Osteoblast (primary cell): Measurements from ENCODE around the gene RELB. TPM values are rescaled to one million over a fixed set of nuclear protein-coding genes. Genes with fewer than 3 reads are reported as not detected.

Experiments used
- DNase-seq: peaks from one replicate; pipeline ENCODE4 v3.0.0; 2011; ENCODE audit warnings: low spot score, mixed read lengths; ENCODE audit not compliant: insufficient read length; ENCODE audit errors: missing footprints
- H2AFZ ChIP-seq: 2 replicates; pipeline ENCODE4 v1.6.0; 2011; ENCODE audit warnings: mild to moderate bottlenecking, low read length
- H3K27ac ChIP-seq: 2 replicates; pipeline ENCODE4 v1.5.1; 2011; ENCODE audit warnings: mild to moderate bottlenecking, low read depth, low read length, moderate library complexity
- H3K27me3 ChIP-seq: 2 replicates; pipeline ENCODE4 v1.6.0; 2012; ENCODE audit warnings: mild to moderate bottlenecking, control low read depth, inconsistent platforms, low read length, moderate library complexity; ENCODE audit not compliant: insufficient read depth
- H3K36me3 ChIP-seq: 2 replicates; pipeline ENCODE4 v1.5.1; 2011; ENCODE audit warnings: mild to moderate bottlenecking, low read length, control low read depth, moderate library complexity; ENCODE audit not compliant: insufficient read depth
- H3K4me1 ChIP-seq: 2 replicates; pipeline ENCODE4 v1.5.1; 2011; ENCODE audit warnings: mild to moderate bottlenecking, low read length, control low read depth, moderate library complexity; ENCODE audit not compliant: insufficient read depth
- H3K4me2 ChIP-seq: 2 replicates; pipeline ENCODE4 v1.6.0; 2011; ENCODE audit warnings: mild to moderate bottlenecking, low read length; ENCODE audit not compliant: insufficient read depth
- H3K4me3 ChIP-seq: fragments of 200-600 bp; sonication (generic); 3 replicates; pipeline ENCODE4 v1.5.1; 2012; ENCODE audit warnings: mild to moderate bottlenecking, low read length, inconsistent platforms; ENCODE audit not compliant: insufficient read depth
- H3K79me2 ChIP-seq: 2 replicates; pipeline ENCODE4 v1.6.0; 2012; ENCODE audit warnings: mild to moderate bottlenecking, low read length, control low read depth, inconsistent platforms; ENCODE audit not compliant: insufficient read depth
- H3K9me3 ChIP-seq: 2 replicates; pipeline ENCODE4 v1.5.1; 2011; ENCODE audit warnings: low read depth, low read length, control low read depth
- H4K20me1 ChIP-seq: 2 replicates; pipeline ENCODE4 v1.6.0; 2012; ENCODE audit warnings: mild to moderate bottlenecking, low read length, control low read depth; ENCODE audit not compliant: insufficient read depth
- total RNA-seq: library from RNA; depleted of rRNA; stranded (reverse); fragments of >200 nt; gene quantifications from 2 replicates; pipeline ENCODE4 v1.2.3, GENCODE V29; 2012
- TF ChIP-seq, protein P1 (sequence below): IDR thresholded peaks from 2 replicates; pipeline ENCODE4 v1.5.1; 2011; ENCODE audit warnings: mild to moderate bottlenecking, low read depth, low read length, moderate library complexity; ENCODE audit errors: extremely low read depth

RELB gene
- total RNA-seq, 1 donor: 9.8 TPM

DNA sequence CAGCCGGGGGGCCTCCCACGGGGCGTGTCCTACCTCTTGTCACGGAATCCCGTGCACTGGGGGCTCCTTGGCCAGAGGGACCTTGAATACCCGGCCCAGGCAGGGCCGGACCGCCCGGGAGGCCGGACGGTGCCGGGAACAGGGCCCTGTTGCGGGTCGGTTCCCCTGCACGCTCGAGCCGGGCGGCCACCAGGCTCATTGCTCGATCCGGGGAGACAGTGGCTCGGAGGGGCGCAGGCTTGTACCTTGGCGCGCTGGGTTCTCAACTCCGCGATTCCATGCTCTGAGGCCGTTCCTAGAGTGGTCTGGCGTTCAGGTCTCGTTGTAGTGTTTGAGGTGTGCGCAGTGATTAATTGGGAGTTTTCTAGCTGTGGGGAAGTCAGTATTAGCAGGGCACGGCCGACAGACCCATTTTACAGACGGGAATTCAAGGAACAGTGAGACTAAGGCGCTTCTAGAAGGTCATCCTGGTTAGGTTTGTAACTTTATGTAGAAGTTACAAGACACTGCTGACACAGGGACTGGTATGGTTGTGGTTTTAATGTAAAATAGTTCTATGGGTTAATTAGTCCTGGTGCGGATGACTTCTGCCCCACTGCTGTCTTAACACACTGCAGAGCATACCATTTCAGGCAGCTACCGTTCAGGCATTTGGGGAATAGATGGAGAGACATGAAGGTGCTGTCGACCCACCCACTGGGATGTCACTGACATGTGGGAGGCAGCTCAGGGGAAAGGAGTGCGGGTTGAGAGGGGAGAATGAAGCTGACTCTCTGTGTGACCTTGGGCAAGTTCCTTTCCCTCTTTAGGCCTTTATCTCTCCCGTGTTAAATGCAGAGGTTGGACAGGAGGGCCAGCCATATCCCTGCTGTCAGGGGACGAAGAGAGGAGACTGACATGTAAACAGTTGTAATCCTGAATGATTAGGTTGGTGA lies 45.5 kb upstream of the RELB start:
- H3K79me2 ChIP-seq: peaks cover 60% of the 10 kb centered on the region
- H2AFZ ChIP-seq: peak overlapping the region; percentile 81
- no peaks in the 10 kb centered on the region for H3K9me3 ChIP-seq
- H3K27ac ChIP-seq: peak overlapping the region; percentile 85
- TF ChIP-seq, protein P1, sequence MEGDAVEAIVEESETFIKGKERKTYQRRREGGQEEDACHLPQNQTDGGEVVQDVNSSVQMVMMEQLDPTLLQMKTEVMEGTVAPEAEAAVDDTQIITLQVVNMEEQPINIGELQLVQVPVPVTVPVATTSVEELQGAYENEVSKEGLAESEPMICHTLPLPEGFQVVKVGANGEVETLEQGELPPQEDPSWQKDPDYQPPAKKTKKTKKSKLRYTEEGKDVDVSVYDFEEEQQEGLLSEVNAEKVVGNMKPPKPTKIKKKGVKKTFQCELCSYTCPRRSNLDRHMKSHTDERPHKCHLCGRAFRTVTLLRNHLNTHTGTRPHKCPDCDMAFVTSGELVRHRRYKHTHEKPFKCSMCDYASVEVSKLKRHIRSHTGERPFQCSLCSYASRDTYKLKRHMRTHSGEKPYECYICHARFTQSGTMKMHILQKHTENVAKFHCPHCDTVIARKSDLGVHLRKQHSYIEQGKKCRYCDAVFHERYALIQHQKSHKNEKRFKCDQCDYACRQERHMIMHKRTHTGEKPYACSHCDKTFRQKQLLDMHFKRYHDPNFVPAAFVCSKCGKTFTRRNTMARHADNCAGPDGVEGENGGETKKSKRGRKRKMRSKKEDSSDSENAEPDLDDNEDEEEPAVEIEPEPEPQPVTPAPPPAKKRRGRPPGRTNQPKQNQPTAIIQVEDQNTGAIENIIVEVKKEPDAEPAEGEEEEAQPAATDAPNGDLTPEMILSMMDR: no peak
- peaks cover 21% of the 10 kb centered on the region for H3K4me1 ChIP-seq
- DNase-seq: no peak
- H3K4me3 ChIP-seq: peak overlapping the region; percentile 77
- H4K20me1 ChIP-seq: peaks cover 50% of the 10 kb centered on the region
- no peaks in the 10 kb centered on the region for H3K36me3 ChIP-seq
- H3K27me3 ChIP-seq: no peaks in the 10 kb centered on the region
- H3K4me2 ChIP-seq: peak overlapping the region; percentile 96

DNA sequence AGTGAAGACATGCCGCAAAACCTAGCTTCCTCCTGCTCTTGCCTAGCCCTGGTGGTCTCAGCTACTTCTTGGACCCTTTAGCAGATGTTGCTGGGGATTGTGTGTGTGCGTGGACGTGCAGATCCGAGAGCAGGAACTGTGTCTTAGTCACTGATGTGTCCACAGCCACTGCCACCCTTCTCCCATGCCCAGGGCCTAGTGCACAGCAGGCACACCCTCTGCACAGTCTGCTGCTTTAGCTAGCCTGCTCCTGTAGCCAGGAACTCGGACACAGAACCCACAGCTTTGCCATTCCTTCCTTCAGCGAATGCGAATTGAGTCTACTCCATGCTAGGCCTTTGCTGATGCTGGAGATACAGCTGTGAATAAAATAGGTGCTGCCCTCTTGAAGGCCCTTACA lies 43.7 kb upstream of the RELB start:
- peaks cover 16% of the 10 kb centered on the region for H3K4me1 ChIP-seq
- H4K20me1 ChIP-seq: peaks cover 62% of the 10 kb centered on the region
- no peak overlapping the region for H3K27ac ChIP-seq
- peaks cover 78% of the 10 kb centered on the region for H3K79me2 ChIP-seq
- H3K4me3 ChIP-seq: no peak overlapping the region
- H3K4me2 ChIP-seq: peak overlapping the region; percentile 96
- H2AFZ ChIP-seq: no peak overlapping the region
- no peaks in the 10 kb centered on the region for H3K9me3 ChIP-seq
- H3K27me3 ChIP-seq: no peaks in the 10 kb centered on the region
- DNase-seq: peak; percentile 35
- TF ChIP-seq, protein P1: no peak
- peaks cover 7% of the 10 kb centered on the region for H3K36me3 ChIP-seq

DNA sequence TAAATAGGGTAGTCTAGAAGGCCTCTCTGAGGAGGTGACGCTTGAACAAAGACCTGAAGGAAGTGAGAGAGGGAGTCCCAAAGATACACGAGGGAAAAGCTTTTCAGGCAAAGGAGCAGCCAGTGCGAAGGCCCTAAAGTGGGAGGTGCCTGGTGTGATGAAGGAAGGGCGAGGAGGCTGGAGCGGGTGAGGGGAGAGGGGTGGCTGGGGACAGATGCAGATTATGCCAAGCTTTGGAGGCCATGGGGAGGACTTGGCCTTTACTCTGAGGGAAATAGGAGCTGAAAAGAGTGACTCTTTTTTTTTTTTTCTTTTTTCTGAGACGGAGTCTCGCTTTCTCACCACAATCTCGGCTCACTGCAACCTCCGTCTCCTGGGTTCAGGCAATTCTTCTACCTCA lies 43.2 kb upstream of the RELB start:
- Histone ChIP-seq H3K4me2 (no peak overlapping the region), H3K27ac (no peak overlapping the region), H3K9me3 (no peaks in the 10 kb centered on the region), H3K36me3 (peaks cover 7% of the 10 kb centered on the region), H3K4me3 (no peak overlapping the region), H3K79me2 (peaks cover 79% of the 10 kb centered on the region), H4K20me1 (peaks cover 62% of the 10 kb centered on the region), H3K4me1 (peaks cover 16% of the 10 kb centered on the region), H2AFZ (no peak overlapping the region), H3K27me3 (no peaks in the 10 kb centered on the region)
- no peak for DNase-seq
- TF ChIP-seq, protein P1: no peak

GRCh38 chr19:44959691-44960090 lies 41.6 kb upstream of the RELB start:
- H3K4me3 ChIP-seq: no peak overlapping the region

More at GRCh38 chr19:44959691-44960090, 41.6 kb upstream of the RELB start:
- DNase-seq: no peak
- Histone ChIP-seq H4K20me1 (peaks cover 65% of the 10 kb centered on the region), H3K27ac (no peak overlapping the region), H3K4me1 (peaks cover 9% of the 10 kb centered on the region), H3K36me3 (peaks cover 11% of the 10 kb centered on the region), H3K9me3 (no peaks in the 10 kb centered on the region), H2AFZ (no peak overlapping the region), H3K79me2 (peaks cover 82% of the 10 kb centered on the region), H3K27me3 (no peaks in the 10 kb centered on the region), H3K4me2 (no peak overlapping the region)
- TF ChIP-seq, protein P1: no peak
